ENCODE results near the gene CCNE1. TPM values are rescaled to one million over a fixed set of nuclear protein-coding genes. Genes with fewer than 3 reads are reported as not detected.
A peak's percentile ranks its signal among the peaks of the same experiment; 100 is the strongest.

The CCNE1 gene
- total and polyA plus RNA-seq, 2 of the 13 experiments (the other 11 are each of a cell fraction or from before 2014, with no cell fraction given): 16.0 to 50.6 TPM

GRCh38 chr19:29843180-29844051, 31.6 kb downstream of the CCNE1 start:
- BruUV-seq (replicated peaks): no TSS peak
- Histone ChIP-seq H3K4me2 (ENCODE audit: low read depth, low read length) (peak overlapping the region; percentile 73), H3K79me2 (ENCODE audit: insufficient read depth, low read length) (no peaks in the 10 kb centered on the region), H3K27ac (ENCODE audit: extremely low read length, insufficient read depth, low read length) (no peak overlapping the region), H4K20me1 (ENCODE audit: insufficient read depth, low read length) (no peaks in the 10 kb centered on the region), H3K4me1 (ENCODE audit: insufficient read depth, low read length) (peaks cover 52% of the 10 kb centered on the region), H3K27me3 (ENCODE audit: control insufficient read depth in 1 of 2, insufficient read depth in 2 of 2, low read length in 2 of 2) (no peaks in the 10 kb centered on the region), H3K36me3 (replicated peaks in 1 of 2; ENCODE audit: control insufficient read depth in 1 of 2, insufficient read depth in 2 of 2, low read length in 2 of 2) (no peaks in the 10 kb centered on the region), H3K4me3 (replicated peaks in 1 of 3; ENCODE audit: insufficient read depth in 1 of 3, low read depth in 2 of 3, low read length in 3 of 3) (peak overlapping the region; percentile 15 to 72 (median 63); a peak in 4 of 6 replicates), H3K9me3 (ENCODE audit: low read length) (no peaks in the 10 kb centered on the region), H3K9ac (ENCODE audit: insufficient read depth, low read depth, low read length) (peak overlapping the region; percentile 48; the same call in 1 of the 2 replicates), H2AFZ (ENCODE audit: low read length) (no peak overlapping the region)
- intact Hi-C loops (cut with micrococcal nuclease; ENCODE audit: unreplicated experiment) (loop anchor here (2.0 kb wide), 1 partner anchor 33 kb away; the partner anchor contains the start of gene CCNE1), in situ Hi-C loops (cut with HindIII; ENCODE audit: extremely low pct_ligation_motif_present, low pct_unique_long_range_greater_than_20kb) (no loop called here)
- POLR2A ChIA-PET: no interaction called here
- WGBS (ENCODE audit: low lambda C conversion rate): 29% methylated on average over 14 of the region's 48 CpGs
- DNase-seq (ENCODE audit: low spot score) (no peak), ATAC-seq (no peak), FAIRE-seq (no peak)
- CTCF ChIA-PET (ENCODE audit: low intra/inter-chr PET ratio, low total read pairs): no interaction called here
- TF ChIP-seq ZFP91 (CRISPR knock-in tag; IDR thresholded peaks at IDR 0.05; ENCODE audit: borderline replicate concordance): 0 out of 2 replicates have a peak, but pooled peaks have one; percentile 5
- no peak for TF ChIP-seq ZNF639 (CRISPR knock-in tag; conservative IDR thresholded peaks at IDR 0.05)
- TF ChIP-seq ZNF503 (CRISPR knock-in tag; IDR thresholded peaks at IDR 0.05): no peak
- TF ChIP-seq HDAC6 (IDR thresholded peaks at IDR 0.05; ENCODE audit: low read depth, low read length): no peak
- TF ChIP-seq ZFX (CRISPR knock-in tag; IDR thresholded peaks at IDR 0.05; ENCODE audit: low read depth): peak; percentile 25; the same call in 1 of the 2 replicates
- TF ChIP-seq HNRNPLL (IDR thresholded peaks at IDR 0.05; ENCODE audit: low read depth, low read length, poor library complexity, severe bottlenecking): peak; percentile 24
- no peak for TF ChIP-seq ZNF562 (CRISPR knock-in tag; IDR thresholded peaks at IDR 0.05; ENCODE audit: borderline replicate concordance)
- peak; percentile 43 for TF ChIP-seq ZNF687 (CRISPR knock-in tag; IDR thresholded peaks at IDR 0.05)
- no peak for TF ChIP-seq MZF1 (CRISPR knock-in tag; IDR thresholded peaks at IDR 0.05; ENCODE audit: borderline replicate concordance)
- no peak for TF ChIP-seq CCAR2 (optimal IDR thresholded peaks at IDR 0.05; ENCODE audit: low read depth, low read length)
- 0 out of 2 replicates have a peak, but pooled peaks have one; percentile 13 for TF ChIP-seq ZNF547 (CRISPR knock-in tag; IDR thresholded peaks at IDR 0.05)
- no peak for TF ChIP-seq NFRKB (IDR thresholded peaks at IDR 0.05)
- TF ChIP-seq KMT2B (CRISPR knock-in tag; IDR thresholded peaks at IDR 0.05): 0 out of 2 replicates have a peak, but pooled peaks have one; percentile 25
